WTC11 (cell line): ENCODE results near the gene BBLN. TPM values are rescaled to one million over a fixed set of nuclear protein-coding genes. Genes with fewer than 3 reads are reported as not detected.

Experiments used
- AFF4 ChIP-seq: sonication (generic); formaldehyde crosslinking; IDR thresholded peaks from 2 replicates; pipeline ENCODE4 v1.8.1; 2023; ENCODE audit warnings: mild to moderate bottlenecking, missing genetic modification reagents, borderline replicate concordance
- AR ChIP-seq: fragments of 250-450 bp; sonication (Bioruptor Pico); IDR thresholded peaks from 2 replicates; pipeline ENCODE4 v1.9.0; 2021; ENCODE audit warnings: mild to moderate bottlenecking
- CREB1 ChIP-seq: sonication (generic); formaldehyde crosslinking; IDR thresholded peaks from 2 replicates; pipeline ENCODE4 v1.8.0; 2023; ENCODE audit warnings: mild to moderate bottlenecking, missing genetic modification reagents
- EMX1 ChIP-seq: fragments of 250-450 bp; sonication (Bioruptor Pico); IDR thresholded peaks from 2 replicates; pipeline ENCODE4 v1.8.0; 2021; ENCODE audit warnings: mild to moderate bottlenecking
- FOXP4 ChIP-seq: sonication (generic); formaldehyde crosslinking; IDR thresholded peaks from 2 replicates; pipeline ENCODE4 v1.8.0; 2022; ENCODE audit warnings: mild to moderate bottlenecking, missing genetic modification reagents
- GRHL2 ChIP-seq: fragments of 250-450 bp; sonication (Bioruptor Pico); IDR thresholded peaks from 2 replicates; pipeline ENCODE4 v1.8.0; 2022; ENCODE audit warnings: mild to moderate bottlenecking, moderate library complexity; ENCODE audit not compliant: insufficient replicate concordance, severe bottlenecking
- GTF2I ChIP-seq: fragments of 250-450 bp; sonication (Bioruptor Pico); conservative IDR thresholded peaks from 2 replicates; pipeline ENCODE4 v1.4.0; 2021; ENCODE audit warnings: mild to moderate bottlenecking
- HMGA2 ChIP-seq: fragments of 250-450 bp; sonication (Bioruptor Pico); IDR thresholded peaks from 2 replicates; pipeline ENCODE4 v1.4.0; 2021; ENCODE audit warnings: mild to moderate bottlenecking, moderate library complexity
- MLX ChIP-seq: sonication (generic); formaldehyde crosslinking; IDR thresholded peaks from 2 replicates; pipeline ENCODE4 v1.8.1; 2023; ENCODE audit warnings: mild to moderate bottlenecking, missing genetic modification reagents, moderate library complexity
- MXD4 ChIP-seq: fragments of 250-450 bp; sonication (Bioruptor Pico); IDR thresholded peaks from 2 replicates; pipeline ENCODE4 v1.8.0; 2021; ENCODE audit warnings: mild to moderate bottlenecking, moderate library complexity, borderline replicate concordance
- MYBL2 ChIP-seq: sonication (generic); formaldehyde crosslinking; IDR thresholded peaks from 2 replicates; pipeline ENCODE4 v1.8.1; 2023; ENCODE audit warnings: mild to moderate bottlenecking, moderate library complexity, missing genetic modification reagents
- NFE2L1 ChIP-seq: sonication (generic); formaldehyde crosslinking; IDR thresholded peaks from 2 replicates; pipeline ENCODE4 v1.8.1; 2023; ENCODE audit warnings: missing genetic modification reagents
- RORB ChIP-seq: fragments of 250-450 bp; sonication (Bioruptor Pico); IDR thresholded peaks from 2 replicates; pipeline ENCODE4 v1.9.0; 2021; ENCODE audit warnings: mild to moderate bottlenecking
- SMAD3 ChIP-seq: sonication (generic); formaldehyde crosslinking; IDR thresholded peaks from 2 replicates; pipeline ENCODE4 v1.8.0; 2022; ENCODE audit warnings: missing genetic modification reagents, mild to moderate bottlenecking, borderline replicate concordance
- STAT6 ChIP-seq: sonication (generic); formaldehyde crosslinking; conservative IDR thresholded peaks from 2 replicates; pipeline ENCODE4 v1.8.1; 2023; ENCODE audit warnings: mild to moderate bottlenecking, low read depth, missing genetic modification reagents, moderate library complexity
- TCF7 ChIP-seq: sonication (generic); formaldehyde crosslinking; IDR thresholded peaks from 2 replicates; pipeline ENCODE4 v1.8.0; 2022; ENCODE audit warnings: mild to moderate bottlenecking, low read depth, missing genetic modification reagents, moderate library complexity
- TEAD1 ChIP-seq: sonication (generic); formaldehyde crosslinking; IDR thresholded peaks from 2 replicates; pipeline ENCODE4 v1.8.0; 2022; ENCODE audit warnings: mild to moderate bottlenecking, missing genetic modification reagents
- TP53 ChIP-seq: sonication (generic); formaldehyde crosslinking; IDR thresholded peaks from 2 replicates; pipeline ENCODE4 v1.8.1; 2023; ENCODE audit warnings: mild to moderate bottlenecking, missing genetic modification reagents
- USF1 ChIP-seq: sonication (generic); formaldehyde crosslinking; IDR thresholded peaks from 2 replicates; pipeline ENCODE4 v1.8.0; 2022; ENCODE audit warnings: mild to moderate bottlenecking, missing genetic modification reagents
- USF2 ChIP-seq: sonication (generic); formaldehyde crosslinking; IDR thresholded peaks from 2 replicates; pipeline ENCODE4 v1.8.1; 2023; ENCODE audit warnings: mild to moderate bottlenecking, missing genetic modification reagents, moderate library complexity
- ZBTB43 ChIP-seq: sonication (generic); formaldehyde crosslinking; IDR thresholded peaks from 2 replicates; pipeline ENCODE4 v1.8.1; 2023; ENCODE audit warnings: mild to moderate bottlenecking, missing genetic modification reagents
- ZNF121 ChIP-seq: sonication (generic); formaldehyde crosslinking; IDR thresholded peaks from 2 replicates; pipeline ENCODE4 v1.8.0; 2023; ENCODE audit warnings: missing genetic modification reagents
- ZNF219 ChIP-seq: sonication (generic); formaldehyde crosslinking; IDR thresholded peaks from 2 replicates; pipeline ENCODE4 v1.8.0; 2023; ENCODE audit warnings: missing genetic modification reagents, mild to moderate bottlenecking, borderline replicate concordance
- ZNF416 ChIP-seq: fragments of 250-450 bp; sonication (Bioruptor Pico); IDR thresholded peaks from 2 replicates; pipeline ENCODE4 v1.9.0; 2021; ENCODE audit warnings: mild to moderate bottlenecking, inconsistent platforms
- total RNA-seq: library from RNA; stranded (reverse); gene quantifications from 3 replicates; pipeline ENCODE4 v1.2.3, GENCODE V29; 2021

The BBLN gene
- total RNA-seq, 1 experiment from 2014 or later: 77.1 TPM

- no peak for TF ChIP-seq MLX (CRISPR knock-in tag)
- TF ChIP-seq SMAD3: no peak
- no peak for TF ChIP-seq TCF7 (CRISPR knock-in tag)
- TF ChIP-seq RORB (CRISPR knock-in tag): no peak
- no peak for TF ChIP-seq EMX1 (CRISPR knock-in tag)
- no peak for TF ChIP-seq ZNF121 (CRISPR knock-in tag)
- no peak for TF ChIP-seq ZNF416 (CRISPR knock-in tag)
- TF ChIP-seq CREB1 (CRISPR knock-in tag): no peak
- TF ChIP-seq FOXP4 (CRISPR knock-in tag): no peak
- peak; percentile 9; the same call in 1 of the 2 replicates for TF ChIP-seq MYBL2 (CRISPR knock-in tag)
- TF ChIP-seq STAT6 (CRISPR knock-in tag): no peak
- TF ChIP-seq GTF2I: no peak
- TF ChIP-seq TEAD1 (CRISPR knock-in tag): no peak; the same call in 1 of the 2 replicates
- no peak for TF ChIP-seq MXD4
- no peak for TF ChIP-seq ZBTB43 (CRISPR knock-in tag)
- TF ChIP-seq HMGA2 (CRISPR knock-in tag): no peak
- TF ChIP-seq USF2 (CRISPR knock-in tag): peak; percentile 85
- TF ChIP-seq USF1 (CRISPR knock-in tag): peak; percentile 80
- no peak for TF ChIP-seq ZNF219 (CRISPR knock-in tag)
- TF ChIP-seq GRHL2: no peak
- TF ChIP-seq AFF4: no peak
- TF ChIP-seq AR (CRISPR knock-in tag): no peak
- TF ChIP-seq TP53 (CRISPR knock-in tag): no peak
- no peak for TF ChIP-seq NFE2L1 (CRISPR knock-in tag)
Measured at GRCh38 chr9:128127990-128128835, 31.9 kb upstream of the BBLN start (continued).
